Stimulated activated CD8-positive, alpha-beta memory T cell treated with anti-CD3 and anti-CD28 coated beads, Interleukin-2, amount 100 ng/mL, for 1 hour (primary cell): ENCODE measurements around the gene DUS1L.

Experiments used
- DNase-seq, 2 donors: peaks; one replicate each; pipeline ENCODE4 v3.0.0-alpha.2; 2020; ENCODE audit warnings: low read depth in 2 of 2

Gene DUS1L

GRCh38 chr17:82076018-82076784 is 10.6 kb upstream of the DUS1L start:
- DNase-seq, result no peak

GRCh38 chr17:82073446-82073845 is 7.8 kb upstream of the DUS1L start:
- DNase-seq, result no peak

GRCh38 chr17:82072827-82073226 is 7.2 kb upstream of the DUS1L start:
- DNase-seq, result no peak

DNA sequence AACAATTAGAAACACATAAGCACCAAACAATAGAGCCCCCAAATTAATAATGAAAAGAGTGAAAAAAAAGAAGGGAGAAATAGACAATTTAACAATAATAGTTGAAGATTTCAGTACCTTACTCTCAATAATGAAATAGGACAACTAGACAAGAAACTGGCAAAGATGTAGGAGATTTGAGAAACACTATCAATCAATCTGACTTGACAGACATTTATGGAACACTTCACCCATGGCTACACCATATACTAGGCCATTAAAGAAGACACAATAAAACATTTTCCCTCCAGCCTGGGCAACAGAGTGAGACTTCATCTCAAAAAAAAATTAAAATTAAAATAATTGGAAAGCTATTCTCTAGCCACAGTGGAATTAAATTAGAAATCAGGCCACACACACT is 5.0 kb upstream of the DUS1L start:
- DNase-seq, result no peak

DNA sequence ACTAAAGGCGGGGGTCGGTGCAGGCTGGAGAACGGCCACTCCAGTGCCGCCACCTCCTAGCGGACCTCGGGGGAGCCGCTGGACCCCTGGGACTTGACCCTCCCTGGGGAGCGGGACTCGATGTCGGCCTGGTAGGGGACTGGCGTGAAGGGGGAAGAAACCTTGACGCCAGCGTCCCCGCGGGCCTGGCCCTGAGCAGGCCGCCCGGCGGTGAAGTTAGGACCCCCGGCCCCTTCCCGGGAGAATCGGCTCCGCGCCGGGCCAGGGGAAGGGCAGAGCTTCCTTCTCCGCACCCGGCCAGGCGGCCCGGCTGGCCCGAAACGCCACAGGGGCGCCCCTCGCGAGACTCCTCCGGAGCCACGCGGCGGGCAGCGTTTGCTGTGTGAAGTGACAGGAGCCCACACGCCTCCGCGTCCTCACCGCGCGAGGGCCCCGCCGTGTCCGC is 389 bp downstream of the DUS1L start:
- no peak for DNase-seq

GRCh38 chr17:82064433-82065192 is 991 bp downstream of the DUS1L start:
- no peak for DNase-seq

DNA sequence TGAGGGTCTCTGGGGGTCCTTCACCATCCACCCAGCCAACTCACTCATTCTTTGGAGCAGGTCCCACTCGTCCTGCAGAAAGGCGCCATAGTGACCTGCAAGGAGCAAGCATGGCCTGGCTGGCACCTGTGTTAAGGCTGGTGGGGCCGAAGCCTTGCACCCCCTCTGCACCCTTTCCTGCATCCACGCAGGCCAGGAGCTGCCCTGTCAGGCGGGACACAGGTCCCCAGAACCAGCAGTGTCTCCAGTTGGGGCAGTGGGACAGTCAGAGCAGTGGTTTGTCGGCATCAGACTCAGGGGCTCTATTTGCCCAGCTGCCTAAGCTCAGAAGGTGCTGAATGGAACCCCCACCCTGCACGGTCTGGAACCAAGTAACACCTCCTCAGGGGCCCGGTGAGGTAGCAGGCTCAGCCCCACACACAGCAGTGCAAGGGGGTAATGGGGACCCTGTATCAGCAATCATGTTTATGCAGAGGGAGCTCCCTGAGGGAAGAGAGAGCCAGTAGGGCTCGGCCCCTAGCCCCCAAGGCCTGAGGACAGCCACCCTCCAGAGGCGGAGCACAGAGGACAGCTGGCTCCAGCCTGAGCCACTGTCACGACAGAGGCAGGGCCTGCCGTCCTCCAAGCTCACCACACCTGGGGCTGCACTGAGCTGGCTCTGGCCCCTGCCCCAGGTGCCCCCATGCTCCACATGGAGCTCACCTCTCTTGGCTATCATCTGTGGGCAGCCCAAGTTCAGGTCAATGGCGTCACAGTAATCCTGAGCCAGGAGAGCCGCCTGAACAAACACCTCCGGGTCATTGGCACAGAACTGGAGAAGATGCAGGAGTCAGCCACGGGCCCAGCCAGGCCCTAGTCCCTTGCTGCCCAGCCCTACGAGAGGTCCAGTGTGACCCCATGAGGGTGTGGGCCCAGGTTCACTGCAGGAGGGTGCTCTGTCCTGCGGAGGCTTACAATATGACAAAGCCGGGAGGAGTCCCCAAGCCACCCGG is 1.9 kb downstream of the DUS1L start:
- no peak for DNase-seq

DNA sequence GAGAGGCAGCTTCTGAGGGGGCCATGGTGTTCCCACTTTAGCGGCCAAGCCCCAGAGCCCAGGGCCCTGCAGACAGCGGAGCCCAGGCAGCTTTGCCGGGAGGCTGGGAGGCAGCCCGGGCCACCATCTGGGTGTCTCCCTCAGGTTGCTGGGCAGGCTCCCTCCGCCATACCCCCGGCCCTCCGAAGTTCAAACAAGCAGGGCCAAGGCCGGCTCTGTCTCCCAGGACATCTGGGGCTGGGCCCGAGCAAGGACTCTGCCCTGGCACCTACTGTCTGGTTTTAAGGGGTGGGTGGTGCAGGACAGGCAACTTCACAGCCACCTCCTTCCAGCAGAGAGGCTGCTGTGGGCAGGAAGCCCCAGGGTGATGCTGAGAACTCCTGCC is 2.6 kb downstream of the DUS1L start:
- DNase-seq, result no peak

DNA sequence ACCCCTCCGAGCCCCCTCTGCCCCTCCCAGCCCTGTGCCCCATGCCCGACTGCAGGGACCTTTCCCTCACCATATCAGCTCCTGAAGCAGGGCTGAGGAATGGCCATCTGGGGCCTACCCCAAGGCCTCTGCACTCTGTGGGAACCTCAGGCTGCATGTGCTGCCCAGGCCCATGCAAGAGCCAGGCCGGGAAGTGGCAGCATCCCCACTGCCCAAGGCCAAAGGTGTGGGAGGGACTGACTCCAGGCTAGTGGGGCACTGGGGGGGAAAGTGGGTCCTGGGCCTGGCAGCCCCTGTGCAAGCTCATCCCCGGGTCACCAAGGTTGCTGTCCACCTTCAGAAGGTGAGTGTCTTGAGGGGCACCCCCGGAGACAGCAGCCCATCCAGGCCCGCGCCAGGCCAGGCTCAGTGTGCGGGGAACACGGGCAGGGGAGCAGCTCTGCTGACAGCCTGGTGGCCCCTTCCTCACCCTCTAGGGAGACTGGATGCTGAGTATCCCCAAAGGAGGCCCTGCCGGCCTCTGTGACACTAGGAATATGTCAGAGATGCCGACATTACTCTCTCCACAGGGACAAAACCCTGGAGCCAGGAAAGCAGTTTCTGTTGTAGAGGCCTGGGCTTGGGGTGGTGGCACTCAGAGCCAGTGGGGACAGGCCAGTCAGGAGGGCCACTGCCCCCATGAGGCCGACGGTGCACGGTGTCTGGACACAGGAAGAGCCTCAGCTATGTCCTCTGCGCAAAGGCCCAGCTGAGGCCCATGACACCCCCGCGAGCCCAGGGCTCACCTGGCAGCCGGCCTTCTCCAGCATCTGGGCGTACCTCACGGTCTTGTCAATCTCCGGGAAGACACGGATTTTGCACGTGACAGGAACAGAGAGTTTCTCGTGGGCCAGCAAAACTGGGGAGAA is 3.3 kb downstream of the DUS1L start:
- DNase-seq, result no peak

GRCh38 chr17:82061047-82061925 is 4.3 kb downstream of the DUS1L start:
- DNase-seq, result no peak

DNA sequence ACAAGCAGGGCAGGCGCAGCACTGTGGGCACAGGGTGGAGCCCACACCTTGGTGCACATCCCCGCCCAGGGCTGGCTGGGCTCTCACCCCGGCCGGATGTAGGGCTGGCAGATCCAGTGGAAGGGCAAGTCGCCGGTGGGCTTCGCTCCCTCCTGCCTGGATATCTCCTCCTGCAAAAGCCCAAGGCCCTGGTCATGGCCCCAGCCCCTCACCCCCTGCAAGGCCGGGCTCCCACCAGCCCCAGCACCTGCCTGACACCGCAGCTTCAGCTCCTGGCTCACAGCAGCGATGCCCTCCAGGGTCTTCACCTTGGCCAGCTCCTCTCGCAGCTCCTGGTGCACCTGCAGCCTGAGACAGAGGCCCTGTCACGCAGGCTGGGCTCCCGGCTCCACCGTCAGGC is 5.0 kb downstream of the DUS1L start:
- no peak for DNase-seq

DNA sequence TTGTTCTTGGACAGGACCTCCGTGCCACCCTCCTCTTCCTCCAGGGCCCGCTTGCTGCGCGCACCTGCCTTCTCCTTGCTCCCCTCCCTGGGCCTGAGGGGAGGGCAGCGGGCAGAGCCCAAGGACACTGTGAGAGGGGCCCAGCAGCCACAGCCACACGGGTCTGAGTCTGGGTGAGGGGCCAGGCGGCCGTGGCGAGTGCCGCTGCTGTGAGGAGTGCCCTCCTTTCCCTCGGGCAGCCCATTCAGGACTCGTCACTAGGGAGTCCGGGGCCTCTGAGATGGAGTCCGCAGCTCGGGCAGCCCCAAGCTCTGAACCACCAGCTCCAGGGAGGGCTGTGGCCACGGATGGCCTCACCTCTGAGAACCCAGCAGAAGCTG is 5.6 kb downstream of the DUS1L start:
- no peak for DNase-seq

DNA sequence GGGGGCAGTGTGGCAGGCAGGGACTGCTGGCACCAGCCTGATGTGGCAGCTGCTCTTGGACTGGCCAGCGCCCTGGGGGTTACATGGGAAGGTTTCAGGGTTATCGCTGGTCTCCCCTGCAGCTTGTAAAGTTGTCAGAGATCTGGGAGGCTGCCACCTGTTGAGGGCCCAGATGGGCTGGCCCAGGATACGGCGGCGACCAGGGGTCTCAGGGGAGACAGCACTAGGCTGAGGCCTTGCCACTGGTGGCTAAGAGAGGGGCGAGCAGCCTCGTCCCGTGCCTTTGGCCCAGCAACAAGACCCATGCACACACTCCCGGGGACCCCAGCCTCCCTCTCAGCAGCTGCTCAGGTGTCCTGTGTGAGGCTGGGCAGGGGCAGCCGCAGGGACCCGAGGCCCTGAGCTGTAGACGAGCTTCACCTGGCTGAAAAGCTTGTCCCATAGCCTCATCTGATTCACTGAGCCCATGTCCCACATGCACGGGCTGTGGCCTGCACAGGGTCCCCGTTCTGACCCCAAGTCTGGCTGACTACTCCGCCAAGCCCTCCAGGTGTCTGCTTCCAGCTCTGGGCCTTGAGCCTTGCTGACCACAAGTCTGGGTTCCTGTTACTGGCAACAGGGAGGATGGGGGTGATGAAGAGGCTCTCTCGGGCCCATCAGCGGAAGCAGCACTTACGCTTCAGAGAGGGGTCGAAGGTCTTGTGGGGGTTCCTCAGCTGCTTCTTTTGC is 6.2 kb downstream of the DUS1L start:
- DNase-seq, result no peak

DNA sequence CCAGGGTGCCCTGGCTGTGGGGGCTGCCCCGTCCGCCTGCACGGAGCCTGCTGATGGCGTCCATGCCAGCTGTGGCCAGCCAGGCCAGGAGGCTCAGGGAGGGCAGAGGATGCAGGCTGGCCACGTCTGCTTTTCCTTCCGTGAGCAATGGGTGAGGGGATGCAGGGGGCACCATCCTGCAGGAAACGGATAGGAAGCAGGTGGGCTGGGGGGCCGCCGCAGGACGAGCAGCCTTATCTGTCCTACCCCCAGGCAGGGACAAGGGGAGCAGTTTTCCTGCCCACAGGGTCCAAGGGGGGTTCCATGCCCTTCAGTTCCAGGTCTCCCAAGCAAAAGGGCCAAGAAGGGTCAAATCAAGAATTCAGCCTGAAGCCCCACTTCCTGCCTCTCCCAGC is 6.8 kb downstream of the DUS1L start:
- no peak for DNase-seq

- no peak for DNase-seq
These were observed 7.3 kb downstream of the DUS1L start for GRCh38 chr17:82058230-82058854.

DNA sequence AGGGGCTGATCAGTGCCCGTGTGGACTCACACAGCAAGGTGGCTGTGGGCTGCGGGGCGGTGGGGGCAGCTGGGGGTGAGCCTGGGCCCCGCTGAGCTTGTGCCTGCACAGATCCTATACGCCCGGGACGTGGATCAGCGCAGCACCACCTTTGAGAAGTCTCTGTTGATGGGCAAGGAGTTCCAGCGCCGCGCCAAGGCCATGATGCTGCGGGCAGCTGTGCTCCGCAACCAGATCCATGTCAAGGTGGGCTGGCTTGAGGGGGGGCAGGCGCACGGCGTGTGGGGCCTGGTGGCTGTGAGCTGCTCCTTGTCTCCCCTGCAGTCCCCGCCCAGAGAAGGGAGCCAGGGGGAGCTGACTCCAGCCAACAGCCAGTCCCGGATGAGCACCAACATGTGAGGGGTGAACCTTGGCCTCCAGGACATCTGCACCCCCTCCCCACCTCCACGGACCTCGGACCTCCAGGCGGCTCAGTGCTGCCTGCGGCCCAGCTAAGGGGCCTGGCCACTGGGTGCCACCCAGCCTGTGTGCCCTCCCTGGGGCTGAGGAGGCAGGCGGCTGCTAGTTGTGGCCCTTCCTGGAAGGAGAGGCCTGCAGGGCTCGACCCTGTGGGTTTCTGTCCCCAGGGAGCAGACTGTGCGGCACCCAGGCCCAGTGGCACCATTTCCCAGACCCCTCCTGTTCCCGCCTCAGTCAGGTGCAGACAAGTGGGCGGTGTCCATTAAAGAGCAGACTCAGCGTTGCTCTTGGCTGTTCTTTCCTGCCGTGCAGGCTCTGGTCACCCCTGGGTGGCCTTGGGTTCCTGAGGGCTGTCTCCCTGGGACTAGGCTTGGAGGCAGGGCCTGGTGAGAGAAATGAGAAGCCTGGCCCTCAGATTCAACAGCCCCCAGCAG is 8.6 kb downstream of the DUS1L start:
- DNase-seq, result no peak

GRCh38 chr17:82055965-82056728 is 9.5 kb downstream of the DUS1L start:
- DNase-seq, result no peak
